Measurements from ENCODE around the gene WNK2.

The WNK2 gene

DNA sequence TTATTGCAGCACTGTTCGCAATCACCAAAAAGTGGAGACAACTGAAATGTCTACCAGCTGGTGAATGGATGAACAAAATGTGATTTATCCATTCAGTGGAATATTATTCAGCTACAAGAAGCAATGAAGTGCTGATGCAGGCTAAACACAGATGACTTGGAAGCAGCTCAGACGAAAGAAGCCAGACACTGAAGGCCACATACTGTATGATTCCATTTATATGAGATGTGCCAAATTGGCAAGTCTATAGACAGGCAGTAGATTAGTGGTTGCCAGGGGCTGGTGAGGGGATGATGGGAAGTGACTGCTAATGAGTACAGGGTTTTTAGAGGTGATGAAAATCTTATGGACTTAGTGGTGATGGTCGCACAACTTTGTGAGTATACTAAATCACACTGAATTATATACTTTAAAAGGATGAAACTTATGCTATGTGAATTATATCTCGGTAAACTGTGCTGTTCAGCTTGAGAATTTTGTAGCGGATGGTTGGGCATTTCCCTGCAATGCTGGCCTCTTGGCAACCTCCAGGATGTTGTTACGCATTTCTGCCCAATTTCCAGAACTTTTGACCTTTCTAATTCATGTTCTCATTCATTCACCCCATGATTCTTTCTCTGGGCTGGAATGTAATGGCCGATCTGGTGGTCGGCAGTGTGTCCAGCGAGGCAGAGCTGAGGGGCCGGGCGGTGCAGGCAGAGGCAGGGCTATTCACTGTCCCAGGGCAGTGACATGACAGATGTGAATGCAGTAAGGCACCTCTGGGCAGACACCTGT is 22.0 kb upstream of the WNK2 start:
- DNase-seq (ENCODE audit: low read depth), result no peak

GRCh38 chr9:93164085-93164484 is 19.9 kb upstream of the WNK2 start:
- no peak for DNase-seq (ENCODE audit: low read depth)

GRCh38 chr9:93166699-93167098 is 17.2 kb upstream of the WNK2 start:
- DNase-seq (ENCODE audit: low read depth), result no peak

GRCh38 chr9:93167185-93167584 is 16.8 kb upstream of the WNK2 start:
- DNase-seq (ENCODE audit: low read depth), result no peak

DNA sequence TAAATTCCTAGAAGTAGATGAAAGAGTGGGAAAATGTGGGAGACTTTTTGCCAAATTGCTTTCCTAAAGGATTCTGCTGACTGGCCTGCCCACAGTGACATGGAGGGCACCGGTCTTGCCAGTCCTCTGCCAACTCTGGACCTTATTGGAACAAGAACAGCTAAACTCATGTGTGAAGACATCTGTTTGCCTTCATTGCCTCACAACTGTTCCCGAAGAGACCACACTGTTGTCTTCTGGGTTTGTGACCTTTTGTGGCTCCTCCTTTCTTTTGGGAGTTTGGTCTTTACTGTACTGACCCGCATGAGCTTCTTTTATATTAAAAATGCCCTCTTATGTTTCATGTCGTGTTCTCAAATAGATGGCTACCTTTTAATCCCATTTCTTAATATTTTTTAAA is 16.1 kb upstream of the WNK2 start:
- DNase-seq (ENCODE audit: low read depth), result no peak

GRCh38 chr9:93168581-93168980 is 15.4 kb upstream of the WNK2 start:
- no peak for DNase-seq (ENCODE audit: low read depth)

DNA sequence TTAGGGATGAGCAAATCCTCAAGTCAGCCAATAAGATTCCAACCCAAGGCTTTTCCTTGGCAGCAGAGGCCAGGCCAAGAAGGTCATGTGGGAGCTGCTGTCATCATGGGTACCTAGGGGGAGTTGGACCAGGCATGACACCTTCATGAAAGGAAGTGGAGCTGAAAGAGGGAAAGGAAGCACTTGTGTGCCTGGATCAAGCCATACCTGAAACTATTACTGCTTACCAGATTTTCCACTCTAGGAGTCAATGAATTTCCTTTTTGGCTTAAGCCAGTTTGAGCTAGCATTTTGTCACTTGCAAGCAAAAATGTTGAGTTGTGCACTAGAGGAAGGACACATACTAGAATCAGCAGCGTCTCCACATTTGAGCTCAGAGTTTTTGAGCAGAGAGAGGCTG is 14.5 kb upstream of the WNK2 start:
- DNase-seq (ENCODE audit: low read depth), result no peak

DNA sequence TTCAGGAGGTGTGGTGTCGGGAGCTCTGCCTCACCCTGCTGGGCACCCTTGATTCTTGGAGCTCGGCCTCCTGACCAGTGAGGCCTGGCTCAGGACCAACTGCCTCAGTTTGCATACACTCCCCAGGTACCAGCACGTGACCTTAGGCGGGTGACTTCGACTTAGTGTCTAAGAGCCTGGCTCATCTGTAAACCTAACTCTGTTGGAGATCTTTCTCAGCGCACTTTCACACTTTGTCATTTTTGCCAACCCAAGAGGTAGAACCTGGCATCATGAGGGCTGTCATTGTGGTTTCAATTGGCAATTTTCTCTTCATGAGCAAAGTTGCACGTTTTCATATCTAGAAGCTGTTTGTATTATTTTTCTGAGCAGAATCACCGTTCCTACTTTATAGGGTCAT is 13.4 kb upstream of the WNK2 start:
- DNase-seq (ENCODE audit: low read depth), result no peak

- DNase-seq (ENCODE audit: low read depth), result no peak
These were observed 12.5 kb upstream of the WNK2 start for GRCh38 chr9:93171261-93171990.

DNA sequence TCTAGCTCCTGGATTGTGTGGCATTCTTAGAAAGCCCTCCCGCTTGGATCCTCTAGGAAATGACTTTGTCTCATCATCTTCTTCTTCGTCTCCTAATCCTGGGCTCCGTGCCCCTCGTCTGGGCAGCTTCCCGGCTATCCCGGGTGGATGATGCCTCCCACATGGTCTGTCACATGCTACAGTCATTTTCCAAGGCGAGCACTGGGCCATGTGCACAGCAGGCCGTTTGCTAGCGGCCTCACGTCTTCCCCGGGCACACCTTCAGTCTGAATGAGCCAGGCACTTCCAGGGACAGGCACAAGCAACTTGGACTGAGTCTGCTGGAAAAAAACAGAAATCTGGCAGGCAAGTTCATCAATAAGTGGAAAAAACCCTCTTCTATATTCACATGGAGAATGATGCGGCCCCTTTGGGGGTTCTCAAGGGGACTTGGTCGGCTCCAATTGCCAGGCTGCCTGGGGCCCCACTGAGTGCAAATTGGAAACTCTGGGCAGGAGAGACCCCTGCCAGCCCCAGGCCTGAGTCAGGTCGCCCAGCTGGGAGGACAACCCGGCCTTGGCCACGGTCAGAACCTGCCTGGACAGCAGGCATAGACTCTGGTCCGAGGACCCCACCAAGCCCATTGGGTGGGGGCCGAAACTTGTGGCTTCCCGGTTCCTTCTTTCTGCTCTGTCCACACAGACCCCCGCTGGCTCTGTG is 11.1 kb upstream of the WNK2 start:
- no peak for DNase-seq (ENCODE audit: low read depth)

DNA sequence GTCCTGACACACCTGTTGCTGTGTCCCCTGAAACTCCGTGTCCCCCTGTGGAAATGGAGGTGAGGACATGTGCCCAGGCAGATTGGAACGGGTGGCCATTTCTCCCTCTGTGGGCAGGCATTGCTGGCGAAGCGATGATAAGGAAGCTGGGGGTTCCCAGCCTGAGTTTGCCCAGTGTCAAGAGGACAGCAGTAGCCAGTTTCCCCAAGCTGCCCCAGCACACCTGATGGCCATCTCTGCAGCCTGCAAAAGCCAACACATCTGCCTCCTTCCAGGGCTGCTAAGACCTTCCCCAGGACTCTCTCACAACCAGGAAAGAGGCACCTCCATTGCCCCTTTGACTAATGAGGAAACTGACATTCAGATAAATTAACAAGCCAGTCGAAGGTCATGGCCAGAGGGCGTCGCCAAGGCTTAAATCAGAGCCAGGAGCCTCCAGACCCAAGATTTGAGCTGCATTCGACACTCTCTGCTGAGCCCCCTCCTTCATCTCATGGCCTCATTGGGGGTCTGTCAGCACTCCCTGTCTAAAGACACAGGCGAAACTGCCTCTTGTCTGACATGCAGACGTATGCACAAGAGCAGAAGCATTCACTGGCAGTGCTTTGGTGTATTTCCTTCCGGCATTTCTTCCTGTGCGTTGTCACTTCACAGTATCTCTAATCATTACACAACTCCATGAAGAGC is 10.4 kb upstream of the WNK2 start:
- DNase-seq (ENCODE audit: low read depth), result no peak

GRCh38 chr9:93174976-93175375 is 9.0 kb upstream of the WNK2 start:
- DNase-seq (ENCODE audit: low read depth), result no peak

DNA sequence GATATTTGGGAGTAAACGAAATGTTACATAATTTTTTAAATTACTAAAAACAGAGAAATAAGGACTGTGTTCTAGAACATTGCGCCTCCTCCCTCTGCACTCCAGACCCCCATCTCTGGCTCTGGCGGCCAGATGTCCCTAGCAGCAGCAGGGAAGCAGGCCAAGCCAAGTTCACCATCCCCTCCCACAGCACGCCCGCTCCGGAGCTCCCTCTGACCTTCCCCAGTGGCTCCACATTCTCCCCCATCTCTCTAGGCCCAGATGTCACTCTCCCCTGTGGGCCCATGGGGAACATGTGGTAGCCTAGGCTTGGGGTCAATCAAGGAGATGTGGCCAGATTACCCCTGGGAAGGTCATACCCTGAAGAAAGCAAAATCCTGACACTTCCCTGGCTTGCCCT is 6.3 kb upstream of the WNK2 start:
- DNase-seq (ENCODE audit: low read depth), result no peak

GRCh38 chr9:93178851-93179786 is 4.8 kb upstream of the WNK2 start:
- no peak for DNase-seq (ENCODE audit: low read depth)

DNA sequence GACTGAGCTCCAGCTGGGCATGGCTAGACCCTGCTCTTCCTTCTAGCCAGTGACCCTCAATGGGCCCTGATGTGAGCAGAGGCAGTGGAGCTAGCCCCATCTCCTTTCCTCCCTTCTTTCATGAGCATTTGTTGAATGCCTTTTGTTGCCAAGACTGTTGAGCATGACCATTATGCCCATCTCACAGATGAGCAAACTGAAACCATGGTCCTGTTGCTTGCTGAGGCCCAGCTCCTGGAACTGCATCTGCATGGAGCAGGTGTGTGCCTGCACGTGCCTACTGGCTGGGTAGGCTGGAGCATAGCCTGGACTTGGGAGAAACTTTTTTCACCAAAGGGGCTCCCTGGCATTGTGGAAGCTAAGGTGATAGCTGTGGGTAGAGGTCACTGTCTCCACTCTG is 3.0 kb upstream of the WNK2 start:
- DNase-seq (ENCODE audit: low read depth), result no peak

GRCh38 chr9:93181672-93182435 is 2.1 kb upstream of the WNK2 start:
- no peak for DNase-seq (ENCODE audit: low read depth)

- DNase-seq (ENCODE audit: low read depth), result no peak
These were observed 1.4 kb upstream of the WNK2 start for GRCh38 chr9:93182572-93182971.

- no peak for DNase-seq (ENCODE audit: low read depth)
These were observed 742 bp upstream of the WNK2 start for GRCh38 chr9:93183131-93183662.

DNA sequence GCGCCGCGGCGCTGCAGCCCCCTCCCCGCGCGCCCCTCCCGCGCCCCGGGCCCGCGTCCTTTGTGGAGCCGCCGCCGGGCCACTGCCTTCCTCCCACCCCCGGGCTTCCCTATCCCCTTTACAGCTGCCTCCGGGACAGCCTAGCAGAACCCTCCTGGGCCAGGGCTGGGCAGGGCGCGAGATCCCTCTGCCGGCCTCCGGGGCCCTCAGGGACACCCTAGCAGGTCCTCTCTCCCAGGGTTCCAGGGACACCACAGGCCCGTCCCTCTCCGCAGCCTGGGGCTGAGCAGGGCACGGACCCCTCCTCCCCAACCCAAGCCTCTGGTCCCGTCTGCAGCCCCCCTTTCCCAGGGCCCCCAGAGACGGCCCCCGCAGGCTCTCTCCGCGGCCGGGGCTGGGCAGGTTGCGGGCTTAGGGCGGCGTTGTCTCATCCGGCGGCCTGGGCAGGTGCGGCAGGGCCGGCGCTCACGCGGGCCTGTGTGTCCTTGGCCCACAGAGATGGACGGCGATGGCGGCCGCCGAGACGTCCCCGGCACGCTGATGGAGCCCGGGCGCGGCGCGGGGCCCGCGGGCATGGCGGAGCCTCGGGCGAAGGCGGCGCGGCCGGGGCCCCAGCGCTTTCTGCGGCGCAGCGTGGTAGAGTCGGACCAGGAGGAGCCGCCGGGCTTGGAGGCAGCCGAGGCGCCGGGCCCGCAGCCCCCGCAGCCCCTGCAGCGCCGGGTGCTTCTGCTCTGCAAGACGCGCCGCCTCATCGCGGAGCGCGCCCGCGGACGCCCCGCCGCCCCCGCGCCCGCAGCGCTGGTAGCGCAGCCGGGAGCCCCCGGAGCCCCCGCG is 710 bp downstream of the WNK2 start:
- no peak for DNase-seq (ENCODE audit: low read depth)
